GM19099 (cell line): Measurements from ENCODE around the gene AP3D1.

Experiments used
- POLR2A ChIP-seq: IDR thresholded peaks from 3 replicates; pipeline ENCODE4 v1.6.1; 2011; ENCODE audit warnings: low read depth; ENCODE audit not compliant: insufficient read length; ENCODE audit errors: extremely low read depth

AP3D1 gene

GRCh38 chr19:2187159-2187558, 35.8 kb upstream of the AP3D1 start:
- no peak for TF ChIP-seq POLR2A

GRCh38 chr19:2186071-2186846, 34.9 kb upstream of the AP3D1 start:
- no peak for TF ChIP-seq POLR2A

- no peak for TF ChIP-seq POLR2A
Measured at GRCh38 chr19:2185734-2186070, 34.3 kb upstream of the AP3D1 start.

- no peak for TF ChIP-seq POLR2A
Measured at GRCh38 chr19:2184422-2184975, 33.1 kb upstream of the AP3D1 start.

GRCh38 chr19:2181633-2181997, 30.2 kb upstream of the AP3D1 start:
- TF ChIP-seq POLR2A: no peak

GRCh38 chr19:2180881-2181632, 29.7 kb upstream of the AP3D1 start:
- TF ChIP-seq POLR2A: no peak

- no peak for TF ChIP-seq POLR2A
Measured at GRCh38 chr19:2180114-2180513, 28.7 kb upstream of the AP3D1 start.

- no peak for TF ChIP-seq POLR2A
Measured at GRCh38 chr19:2179095-2179494, 27.7 kb upstream of the AP3D1 start.

GRCh38 chr19:2176337-2176994, 25.1 kb upstream of the AP3D1 start:
- no peak for TF ChIP-seq POLR2A

GRCh38 chr19:2175742-2176141, 24.4 kb upstream of the AP3D1 start:
- TF ChIP-seq POLR2A: no peak

GRCh38 chr19:2173767-2174577, 22.6 kb upstream of the AP3D1 start:
- no peak for TF ChIP-seq POLR2A

- no peak for TF ChIP-seq POLR2A
Measured at GRCh38 chr19:2173388-2173766, 22.0 kb upstream of the AP3D1 start.

- TF ChIP-seq POLR2A: peak; percentile 11
Measured at GRCh38 chr19:2171349-2172145, 20.2 kb upstream of the AP3D1 start.

- TF ChIP-seq POLR2A: no peak
Measured at GRCh38 chr19:2170987-2171348, 19.6 kb upstream of the AP3D1 start.
